ENCODE results near the gene PRCP.
"Not testable (repeated sequence)": the region's sequence is repeated elsewhere in the genome, so short reads cannot be mapped to it uniquely, and the experiment has no call there.

Gene PRCP

GRCh38 chr11:82900277-82901164, at the start of gene PRCP:
Gene PRCP (minus strand): TSS chr11:82900430. CDS start chr11:82900402, 28 bp downstream.
- FAIRE-seq: no peak

- FAIRE-seq: no peak
Measured at GRCh38 chr11:82949352-82949751, 49.1 kb upstream of the PRCP start.

- no peak for FAIRE-seq
Measured at GRCh38 chr11:82945682-82946081, 45.5 kb upstream of the PRCP start.

- FAIRE-seq: not testable (repeated sequence)
Measured at GRCh38 chr11:82945041-82945440, 44.8 kb upstream of the PRCP start.

GRCh38 chr11:82944198-82944597, 44.0 kb upstream of the PRCP start:
- FAIRE-seq: no peak

GRCh38 chr11:82943430-82943829, 43.2 kb upstream of the PRCP start:
- FAIRE-seq: not testable (repeated sequence)

GRCh38 chr11:82942376-82942775, 42.1 kb upstream of the PRCP start:
- no peak for FAIRE-seq

GRCh38 chr11:82939456-82939855, 39.2 kb upstream of the PRCP start:
- no peak for FAIRE-seq

GRCh38 chr11:82937554-82937953, 37.3 kb upstream of the PRCP start:
- FAIRE-seq: no peak

GRCh38 chr11:82936261-82936660, 36.0 kb upstream of the PRCP start:
- no peak for FAIRE-seq

- FAIRE-seq: no peak
Measured at GRCh38 chr11:82932564-82932963, 32.3 kb upstream of the PRCP start.

GRCh38 chr11:82930734-82931133, 30.5 kb upstream of the PRCP start:
- FAIRE-seq: no peak

- no peak for FAIRE-seq
Measured at GRCh38 chr11:82930229-82930628, 30.0 kb upstream of the PRCP start.

- FAIRE-seq: no peak
Measured at GRCh38 chr11:82929121-82929520, 28.9 kb upstream of the PRCP start.

GRCh38 chr11:82927264-82927880, 27.1 kb upstream of the PRCP start:
- FAIRE-seq: peak; percentile 88

- FAIRE-seq: peak; percentile 36
Measured at GRCh38 chr11:82924522-82925224, 24.4 kb upstream of the PRCP start.

- FAIRE-seq: not testable (repeated sequence)
Measured at GRCh38 chr11:82922396-82923173, 22.4 kb upstream of the PRCP start.

GRCh38 chr11:82920227-82920626, 20.0 kb upstream of the PRCP start:
- peak; percentile 89 for FAIRE-seq

GRCh38 chr11:82919786-82920185, 19.6 kb upstream of the PRCP start:
- not testable (repeated sequence) for FAIRE-seq

GRCh38 chr11:82909015-82909640, 8.9 kb upstream of the PRCP start:
- FAIRE-seq: no peak

GRCh38 chr11:82908311-82908710, 8.1 kb upstream of the PRCP start:
- no peak for FAIRE-seq

GRCh38 chr11:82907371-82907770, 7.1 kb upstream of the PRCP start:
- FAIRE-seq: no peak
